Measurements from ENCODE around the gene SUCO. TPM values are rescaled to one million over a fixed set of nuclear protein-coding genes. Genes with fewer than 3 reads are reported as not detected.

Gene SUCO
- total RNA-seq, 2 experiments from 2014 or later: 22.9 to 42.3 TPM

DNA sequence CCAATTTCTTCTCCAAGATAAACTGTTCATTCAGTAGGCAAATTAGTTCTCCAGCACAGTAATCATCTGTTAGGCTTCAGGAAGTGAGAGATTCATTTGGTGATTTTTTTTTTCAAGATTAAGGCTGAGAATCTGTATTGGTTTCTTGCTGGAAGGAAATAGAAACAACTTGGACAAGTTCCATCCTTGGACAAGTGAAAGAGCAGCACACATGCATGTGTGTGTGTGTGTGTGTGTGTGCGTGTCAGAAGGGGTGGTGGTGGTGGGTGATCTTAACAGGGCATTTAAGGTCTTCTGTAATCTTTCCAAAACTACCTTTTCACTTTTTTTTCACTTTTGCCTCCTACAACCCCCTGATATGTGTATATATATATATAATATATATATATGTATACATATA lies 15.9 kb upstream of the SUCO start:
- TF ChIP-seq EZH2phosphoT487 (IDR thresholded peaks at IDR 0.05; ENCODE audit: borderline replicate concordance, low read depth, low read length): no peak
- TF ChIP-seq, protein P1, sequence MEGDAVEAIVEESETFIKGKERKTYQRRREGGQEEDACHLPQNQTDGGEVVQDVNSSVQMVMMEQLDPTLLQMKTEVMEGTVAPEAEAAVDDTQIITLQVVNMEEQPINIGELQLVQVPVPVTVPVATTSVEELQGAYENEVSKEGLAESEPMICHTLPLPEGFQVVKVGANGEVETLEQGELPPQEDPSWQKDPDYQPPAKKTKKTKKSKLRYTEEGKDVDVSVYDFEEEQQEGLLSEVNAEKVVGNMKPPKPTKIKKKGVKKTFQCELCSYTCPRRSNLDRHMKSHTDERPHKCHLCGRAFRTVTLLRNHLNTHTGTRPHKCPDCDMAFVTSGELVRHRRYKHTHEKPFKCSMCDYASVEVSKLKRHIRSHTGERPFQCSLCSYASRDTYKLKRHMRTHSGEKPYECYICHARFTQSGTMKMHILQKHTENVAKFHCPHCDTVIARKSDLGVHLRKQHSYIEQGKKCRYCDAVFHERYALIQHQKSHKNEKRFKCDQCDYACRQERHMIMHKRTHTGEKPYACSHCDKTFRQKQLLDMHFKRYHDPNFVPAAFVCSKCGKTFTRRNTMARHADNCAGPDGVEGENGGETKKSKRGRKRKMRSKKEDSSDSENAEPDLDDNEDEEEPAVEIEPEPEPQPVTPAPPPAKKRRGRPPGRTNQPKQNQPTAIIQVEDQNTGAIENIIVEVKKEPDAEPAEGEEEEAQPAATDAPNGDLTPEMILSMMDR (conservative IDR thresholded peaks at IDR 0.05; ENCODE audit: low read length): no peak
- DNase-seq (ENCODE audit: low spot score): no peak
- intact Hi-C loops (cut with micrococcal nuclease; ENCODE audit: unreplicated experiment): no loop called here

DNA sequence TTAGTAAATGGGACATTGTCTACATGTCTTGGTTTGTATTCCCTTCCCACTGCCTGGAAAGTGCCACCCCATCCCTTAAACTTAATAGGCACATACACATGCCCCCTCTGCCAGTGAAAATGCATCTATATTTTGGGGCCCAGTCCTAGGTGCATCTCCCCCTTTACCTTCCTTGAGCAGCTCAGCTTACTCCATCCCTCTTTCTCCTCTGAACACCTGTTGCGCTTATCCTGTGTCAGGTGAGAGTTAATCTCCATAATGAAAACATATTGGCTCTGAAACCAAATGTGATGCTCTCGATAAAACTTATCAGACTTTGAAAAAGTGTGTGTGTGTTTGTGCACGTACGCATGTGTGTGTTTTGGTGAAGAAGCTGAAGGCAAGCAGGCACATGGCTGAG lies 15.4 kb upstream of the SUCO start:
- Histone ChIP-seq H4K20me1 (ENCODE audit: insufficient read depth, low read length) (no peaks in the 10 kb centered on the region), H3K4me2 (ENCODE audit: low read length) (no peak overlapping the region), H3K9me3 (ENCODE audit: low read length) (no peaks in the 10 kb centered on the region), H3K4me1 (ENCODE audit: insufficient read depth, low read length, poor library complexity, severe bottlenecking) (no peaks in the 10 kb centered on the region), H3K4me3 (ENCODE audit: low read depth, low read length, poor library complexity, severe bottlenecking) (no peak overlapping the region), H3K36me3 (ENCODE audit: insufficient read depth, low read length) (no peaks in the 10 kb centered on the region), H3K79me2 (ENCODE audit: insufficient read depth, low read depth, low read length) (no peaks in the 10 kb centered on the region), H2AFZ (ENCODE audit: low read length) (no peak overlapping the region), H3K27ac (ENCODE audit: low read depth, low read length, poor library complexity, severe bottlenecking) (no peak overlapping the region), H3K9me2 (ENCODE audit: insufficient read depth, low read length) (no peaks in the 10 kb centered on the region)
- ChIA-PET POLR2A (interaction anchor here (1.1 kb wide), 1 partner anchor 15 kb away, joined by 3 read pairs; the partner anchor contains the start of gene SUCO), CTCF (ENCODE audit: unreplicated experiment) (no interaction called here)
- BruUV-seq (replicated peaks): no TSS peak
- intact Hi-C loops (cut with micrococcal nuclease; ENCODE audit: unreplicated experiment): no loop called here
- DNase-seq (ENCODE audit: low spot score): no peak
- TF ChIP-seq, protein P1 (conservative IDR thresholded peaks at IDR 0.05; ENCODE audit: low read length): no peak

More for the DNA sequence above, 15.9 kb upstream of the SUCO start:
- POLR2A ChIA-PET: no interaction called here
- no peaks in the 10 kb centered on the region for H3K9me2 ChIP-seq (ENCODE audit: insufficient read depth, low read length)
- H3K9me3 ChIP-seq (ENCODE audit: low read length): no peaks in the 10 kb centered on the region
- no peaks in the 10 kb centered on the region for H4K20me1 ChIP-seq (ENCODE audit: insufficient read depth, low read length)
- no TSS peak for BruUV-seq (replicated peaks)
- H2AFZ ChIP-seq (ENCODE audit: low read length): no peak overlapping the region
- CTCF ChIA-PET (ENCODE audit: unreplicated experiment): no interaction called here
- H3K36me3 ChIP-seq (ENCODE audit: insufficient read depth, low read length): no peaks in the 10 kb centered on the region
- no peak overlapping the region for H3K4me3 ChIP-seq (ENCODE audit: low read depth, low read length, poor library complexity, severe bottlenecking)
- no peak overlapping the region for H3K4me2 ChIP-seq (ENCODE audit: low read length)
- no peaks in the 10 kb centered on the region for H3K4me1 ChIP-seq (ENCODE audit: insufficient read depth, low read length, poor library complexity, severe bottlenecking)
- no peak overlapping the region for H3K27ac ChIP-seq (ENCODE audit: low read depth, low read length, poor library complexity, severe bottlenecking)
- no peaks in the 10 kb centered on the region for H3K79me2 ChIP-seq (ENCODE audit: insufficient read depth, low read depth, low read length)

DNA sequence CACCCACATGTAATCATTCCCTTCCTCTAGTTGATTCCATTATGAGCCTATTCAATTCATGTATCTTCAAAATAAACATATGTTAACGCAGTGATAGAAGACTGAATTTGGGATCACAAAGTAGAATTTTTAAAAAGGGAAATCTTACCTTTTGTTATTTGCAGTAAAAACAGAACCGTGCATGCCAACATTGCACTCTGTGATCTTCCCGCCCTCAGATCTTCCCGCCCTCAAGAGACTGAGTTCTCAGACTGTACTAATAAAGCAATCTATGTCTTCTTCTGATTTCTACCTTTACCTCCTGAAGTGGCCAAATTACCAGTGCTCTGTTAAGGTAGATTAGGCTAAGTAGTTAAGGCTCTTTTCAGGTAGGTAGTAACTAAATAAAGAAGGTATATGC lies 3.6 kb upstream of the SUCO start:
- Histone ChIP-seq H3K79me2 (ENCODE audit: insufficient read depth, low read depth, low read length) (peaks cover 10% of the 10 kb centered on the region), H3K27ac (ENCODE audit: low read depth, low read length, poor library complexity, severe bottlenecking) (no peak overlapping the region), H4K20me1 (ENCODE audit: insufficient read depth, low read length) (peaks cover 7% of the 10 kb centered on the region), H3K9me3 (ENCODE audit: low read length) (no peaks in the 10 kb centered on the region), H3K4me2 (ENCODE audit: low read length) (no peak overlapping the region), H2AFZ (ENCODE audit: low read length) (no peak overlapping the region), H3K4me3 (ENCODE audit: low read depth, low read length, poor library complexity, severe bottlenecking) (no peak overlapping the region), H3K9me2 (ENCODE audit: insufficient read depth, low read length) (no peaks in the 10 kb centered on the region), H3K36me3 (ENCODE audit: insufficient read depth, low read length) (no peaks in the 10 kb centered on the region), H3K4me1 (ENCODE audit: insufficient read depth, low read length, poor library complexity, severe bottlenecking) (peaks cover 8% of the 10 kb centered on the region)
- TF ChIP-seq EZH2phosphoT487 (IDR thresholded peaks at IDR 0.05; ENCODE audit: borderline replicate concordance, low read depth, low read length): no peak
- TF ChIP-seq, protein P1 (conservative IDR thresholded peaks at IDR 0.05; ENCODE audit: low read length): no peak
- intact Hi-C loops (cut with micrococcal nuclease; ENCODE audit: unreplicated experiment): no loop called here
- ChIA-PET CTCF (ENCODE audit: unreplicated experiment) (no interaction called here), POLR2A (no interaction called here)
- BruUV-seq (replicated peaks): no TSS peak
- no peak for DNase-seq (ENCODE audit: low spot score)

Measured in OCI-LY7 (cell line).